Fibroblast of mammary gland (primary cell): Measurements from ENCODE around the gene TEX44.

Experiments used
- DNase-seq: peaks from one replicate; pipeline ENCODE4 v3.0.0-alpha.2; 2010; ENCODE audit warnings: low read depth
- H3K4me3 ChIP-seq: 2 replicates; pipeline ENCODE4 v1.5.1; 2011; ENCODE audit warnings: low read depth, mild to moderate bottlenecking, low read length, moderate library complexity; ENCODE audit not compliant: control insufficient read depth
- TF ChIP-seq, protein P1 (sequence below): conservative IDR thresholded peaks from 2 replicates; pipeline ENCODE4 v1.5.1; 2011; ENCODE audit warnings: low read depth, low read length, inconsistent platforms; ENCODE audit not compliant: control insufficient read depth, insufficient read depth

Gene TEX44

GRCh38 chr2:231621051-231621879, 28.6 kb downstream of the TEX44 start:
- no peak overlapping the region for H3K4me3 ChIP-seq
- TF ChIP-seq, protein P1, sequence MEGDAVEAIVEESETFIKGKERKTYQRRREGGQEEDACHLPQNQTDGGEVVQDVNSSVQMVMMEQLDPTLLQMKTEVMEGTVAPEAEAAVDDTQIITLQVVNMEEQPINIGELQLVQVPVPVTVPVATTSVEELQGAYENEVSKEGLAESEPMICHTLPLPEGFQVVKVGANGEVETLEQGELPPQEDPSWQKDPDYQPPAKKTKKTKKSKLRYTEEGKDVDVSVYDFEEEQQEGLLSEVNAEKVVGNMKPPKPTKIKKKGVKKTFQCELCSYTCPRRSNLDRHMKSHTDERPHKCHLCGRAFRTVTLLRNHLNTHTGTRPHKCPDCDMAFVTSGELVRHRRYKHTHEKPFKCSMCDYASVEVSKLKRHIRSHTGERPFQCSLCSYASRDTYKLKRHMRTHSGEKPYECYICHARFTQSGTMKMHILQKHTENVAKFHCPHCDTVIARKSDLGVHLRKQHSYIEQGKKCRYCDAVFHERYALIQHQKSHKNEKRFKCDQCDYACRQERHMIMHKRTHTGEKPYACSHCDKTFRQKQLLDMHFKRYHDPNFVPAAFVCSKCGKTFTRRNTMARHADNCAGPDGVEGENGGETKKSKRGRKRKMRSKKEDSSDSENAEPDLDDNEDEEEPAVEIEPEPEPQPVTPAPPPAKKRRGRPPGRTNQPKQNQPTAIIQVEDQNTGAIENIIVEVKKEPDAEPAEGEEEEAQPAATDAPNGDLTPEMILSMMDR, result no peak
- DNase-seq, result no peak

DNA sequence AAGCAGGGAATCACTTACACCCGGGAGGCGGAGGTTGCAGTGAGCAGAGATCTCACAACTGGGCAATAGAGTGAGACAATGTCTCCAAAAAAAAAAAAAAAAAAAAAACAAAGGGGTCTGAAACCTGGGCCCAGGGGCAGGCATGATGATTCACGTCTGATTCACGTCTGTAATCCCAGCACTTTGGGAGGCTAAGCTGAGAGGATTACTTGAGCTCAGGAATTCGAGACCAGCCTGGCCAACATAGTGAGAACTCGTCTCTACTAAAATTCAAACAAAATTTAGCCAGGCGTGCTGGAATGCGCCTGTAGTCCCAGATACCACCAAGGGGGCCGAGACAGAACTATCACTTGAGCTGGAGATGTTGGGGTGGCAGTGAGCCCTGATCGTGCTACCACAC, 30.3 kb downstream of the TEX44 start:
- no peak overlapping the region for H3K4me3 ChIP-seq
- no peak for DNase-seq
- TF ChIP-seq, protein P1, result no peak

GRCh38 chr2:231626449-231626848, 33.8 kb downstream of the TEX44 start:
- no peak for DNase-seq
- H3K4me3 ChIP-seq, result no peak overlapping the region
- TF ChIP-seq, protein P1, result no peak

GRCh38 chr2:231627384-231628120, 34.9 kb downstream of the TEX44 start:
- TF ChIP-seq, protein P1, result no peak
- no peak overlapping the region for H3K4me3 ChIP-seq

GRCh38 chr2:231632559-231633142, 40.0 kb downstream of the TEX44 start:
- H3K4me3 ChIP-seq, result no peak overlapping the region
- DNase-seq, result peak; percentile 79
- TF ChIP-seq, protein P1, result no peak

More at GRCh38 chr2:231627384-231628120, 34.9 kb downstream of the TEX44 start:
- peak; percentile 79 for DNase-seq

GRCh38 chr2:231633241-231633976, 40.7 kb downstream of the TEX44 start:
- TF ChIP-seq, protein P1, result no peak
- DNase-seq, result no peak
- H3K4me3 ChIP-seq, result no peak overlapping the region
